22Rv1 (cell line): ENCODE measurements around the gene IL25.

Experiments
- H3K27ac ChIP-seq: fragments of 450-650 bp; 2 replicates; pipeline ENCODE4 v1.5.1; 2017
- ZFX ChIP-seq: fragments of 450-650 bp; IDR thresholded peaks from 2 replicates; pipeline ENCODE4 v1.6.1; 2017; ENCODE audit warnings: antibody characterized with exemption, borderline replicate concordance
- TF ChIP-seq, protein P1 (sequence below): fragments of 450-650 bp; IDR thresholded peaks from 2 replicates; pipeline ENCODE4 v1.5.1; 2017; ENCODE audit warnings: mild to moderate bottlenecking

Gene IL25

DNA sequence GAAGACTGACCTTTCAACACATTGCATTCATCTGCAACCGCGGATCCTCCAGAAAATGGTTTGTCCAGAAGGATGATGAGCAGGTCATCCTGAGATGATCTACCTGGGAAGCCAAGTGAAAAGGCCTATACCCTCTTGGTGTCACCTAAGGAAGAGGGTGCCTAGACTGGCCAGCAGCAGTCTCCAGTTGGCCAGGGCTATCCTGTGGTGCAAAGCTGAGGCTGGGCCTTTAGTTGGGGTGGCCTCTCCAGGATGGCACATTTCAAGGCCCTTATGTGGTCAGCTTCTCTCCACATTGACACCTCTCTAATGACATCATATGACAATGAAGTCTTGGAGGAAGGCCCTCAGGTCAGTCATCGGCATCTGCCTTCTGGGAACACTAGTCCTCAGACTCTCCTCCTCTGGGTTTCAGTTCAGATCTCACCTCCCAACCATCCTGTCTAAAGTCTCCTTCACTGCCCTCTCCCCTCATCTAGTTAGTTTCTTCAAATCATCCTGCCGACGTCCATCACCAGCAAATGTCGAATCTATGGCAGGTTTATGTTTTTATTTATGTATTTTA is 16.7 kb upstream of the IL25 start:
- TF ChIP-seq, protein P1, sequence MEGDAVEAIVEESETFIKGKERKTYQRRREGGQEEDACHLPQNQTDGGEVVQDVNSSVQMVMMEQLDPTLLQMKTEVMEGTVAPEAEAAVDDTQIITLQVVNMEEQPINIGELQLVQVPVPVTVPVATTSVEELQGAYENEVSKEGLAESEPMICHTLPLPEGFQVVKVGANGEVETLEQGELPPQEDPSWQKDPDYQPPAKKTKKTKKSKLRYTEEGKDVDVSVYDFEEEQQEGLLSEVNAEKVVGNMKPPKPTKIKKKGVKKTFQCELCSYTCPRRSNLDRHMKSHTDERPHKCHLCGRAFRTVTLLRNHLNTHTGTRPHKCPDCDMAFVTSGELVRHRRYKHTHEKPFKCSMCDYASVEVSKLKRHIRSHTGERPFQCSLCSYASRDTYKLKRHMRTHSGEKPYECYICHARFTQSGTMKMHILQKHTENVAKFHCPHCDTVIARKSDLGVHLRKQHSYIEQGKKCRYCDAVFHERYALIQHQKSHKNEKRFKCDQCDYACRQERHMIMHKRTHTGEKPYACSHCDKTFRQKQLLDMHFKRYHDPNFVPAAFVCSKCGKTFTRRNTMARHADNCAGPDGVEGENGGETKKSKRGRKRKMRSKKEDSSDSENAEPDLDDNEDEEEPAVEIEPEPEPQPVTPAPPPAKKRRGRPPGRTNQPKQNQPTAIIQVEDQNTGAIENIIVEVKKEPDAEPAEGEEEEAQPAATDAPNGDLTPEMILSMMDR: no peak
- no peak for TF ChIP-seq ZFX
- no peak overlapping the region for H3K27ac ChIP-seq

DNA sequence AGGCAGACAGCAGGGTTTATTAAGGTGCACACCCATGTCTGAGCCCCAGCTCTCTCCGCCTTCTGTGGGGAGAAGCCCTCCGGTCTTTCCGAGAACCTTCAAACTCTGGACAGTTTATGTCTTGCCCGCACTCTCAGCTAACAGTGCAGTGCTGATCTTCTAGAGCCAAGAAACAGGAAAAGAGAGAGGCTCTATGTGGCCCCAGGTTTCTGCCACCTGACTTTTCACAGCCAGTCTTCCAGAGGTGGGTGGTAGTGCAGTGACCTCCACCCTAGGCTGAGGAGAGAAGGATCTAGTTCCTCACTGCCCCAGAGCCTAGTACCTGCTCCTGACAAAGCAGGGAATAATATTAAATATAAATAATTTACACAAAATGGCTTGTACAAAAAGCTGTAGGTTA is 15.9 kb upstream of the IL25 start:
- TF ChIP-seq, protein P1: no peak

DNA sequence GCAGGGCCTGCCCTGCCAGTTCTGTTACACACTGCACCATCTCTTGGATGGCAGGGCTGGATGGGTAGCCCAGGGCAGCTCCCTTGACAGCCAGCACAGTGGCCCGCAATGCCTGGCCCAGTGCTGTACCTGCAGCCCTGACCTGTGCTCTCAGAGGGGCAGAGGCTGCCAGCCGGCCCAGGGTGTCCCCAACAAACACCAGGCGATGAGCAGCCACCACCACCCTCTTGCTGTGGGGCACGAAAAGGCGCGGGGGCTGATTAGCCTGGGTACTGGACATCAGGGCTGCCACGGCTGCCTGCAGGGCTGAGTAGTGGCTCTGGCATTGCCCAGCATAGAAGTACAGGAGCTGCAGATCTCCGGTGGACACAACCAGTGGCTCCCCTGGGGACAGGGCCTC is 15.3 kb upstream of the IL25 start:
- H3K27ac ChIP-seq: no peak overlapping the region
- TF ChIP-seq ZFX: no peak
- TF ChIP-seq, protein P1: no peak

More for the DNA sequence above, 15.9 kb upstream of the IL25 start:
- H3K27ac ChIP-seq: no peak overlapping the region

DNA sequence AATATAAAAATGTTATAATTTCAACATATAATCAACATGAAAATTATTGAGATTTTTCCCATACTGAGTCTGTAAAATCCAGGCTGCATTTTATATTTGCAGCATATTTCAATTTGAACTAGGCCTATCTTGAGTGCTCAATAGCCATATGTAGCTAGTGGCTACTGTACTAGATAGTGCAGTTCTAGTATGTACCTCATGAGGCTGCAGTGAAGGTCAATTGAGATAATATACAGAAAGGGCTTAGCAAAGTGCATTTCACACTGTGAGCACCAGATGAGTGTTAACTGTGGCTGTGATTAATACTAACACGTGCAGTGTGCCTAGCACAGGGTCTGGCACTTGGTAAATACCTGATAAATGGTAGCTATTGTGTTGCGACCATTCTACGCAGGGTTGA is 14.6 kb upstream of the IL25 start:
- no peak for TF ChIP-seq ZFX
- TF ChIP-seq, protein P1: no peak
- no peak overlapping the region for H3K27ac ChIP-seq

DNA sequence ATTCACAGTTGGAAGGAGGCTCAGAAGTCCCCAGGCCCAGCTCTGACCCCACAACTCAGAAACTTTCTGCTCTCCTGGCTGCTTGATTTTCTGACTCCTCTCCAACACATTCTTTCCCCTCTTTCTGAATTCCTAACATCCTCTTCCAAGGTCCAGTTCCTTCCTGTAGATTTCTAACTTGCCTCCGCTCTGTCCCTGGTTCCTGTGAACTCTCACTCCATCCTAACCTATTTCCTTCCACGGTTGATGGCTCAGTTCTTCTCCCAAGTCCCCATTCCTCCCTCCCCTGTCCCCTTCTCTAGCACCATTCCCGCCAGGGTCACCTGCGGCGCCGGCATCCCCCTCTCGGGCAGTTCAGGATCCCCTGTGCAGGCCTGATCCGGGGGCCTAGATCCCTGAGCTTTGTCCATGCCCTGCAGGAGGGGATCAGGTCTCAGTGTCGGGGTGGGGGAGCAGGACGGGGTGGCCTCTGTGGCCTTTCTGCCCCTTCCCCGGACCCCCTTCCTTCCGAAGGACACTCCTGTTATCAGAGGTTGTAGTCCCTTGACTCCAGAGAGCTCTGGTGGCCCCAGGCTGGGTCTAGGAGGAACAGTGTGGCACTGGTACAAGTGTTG is 13.9 kb upstream of the IL25 start:
- no peak overlapping the region for H3K27ac ChIP-seq
- TF ChIP-seq, protein P1: no peak
- no peak for TF ChIP-seq ZFX

DNA sequence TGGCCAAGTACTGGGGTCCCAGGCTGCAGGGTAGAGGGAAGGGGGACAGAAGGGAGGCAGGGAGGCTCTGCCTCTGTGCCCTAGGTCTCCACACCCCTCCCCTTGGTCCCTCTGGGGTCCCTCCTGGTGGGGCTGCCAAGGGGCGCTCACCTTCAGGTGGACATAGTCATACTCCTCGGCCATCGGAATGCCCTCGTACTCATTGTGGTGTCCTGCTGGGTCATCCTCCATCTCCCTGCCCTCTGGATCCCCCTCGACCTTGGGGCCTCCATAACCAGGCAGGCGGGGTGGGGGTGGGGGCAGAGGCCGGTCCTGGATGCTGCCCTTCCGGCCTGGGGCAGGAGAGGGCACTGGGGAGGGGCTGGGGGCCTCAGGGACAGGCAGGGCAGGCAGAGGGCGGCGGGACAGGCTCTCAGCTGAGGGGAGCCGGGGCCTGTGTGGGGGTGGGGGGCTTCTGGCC is 13.4 kb upstream of the IL25 start:
- H3K27ac ChIP-seq: no peak overlapping the region
- no peak for TF ChIP-seq ZFX
- TF ChIP-seq, protein P1: no peak

DNA sequence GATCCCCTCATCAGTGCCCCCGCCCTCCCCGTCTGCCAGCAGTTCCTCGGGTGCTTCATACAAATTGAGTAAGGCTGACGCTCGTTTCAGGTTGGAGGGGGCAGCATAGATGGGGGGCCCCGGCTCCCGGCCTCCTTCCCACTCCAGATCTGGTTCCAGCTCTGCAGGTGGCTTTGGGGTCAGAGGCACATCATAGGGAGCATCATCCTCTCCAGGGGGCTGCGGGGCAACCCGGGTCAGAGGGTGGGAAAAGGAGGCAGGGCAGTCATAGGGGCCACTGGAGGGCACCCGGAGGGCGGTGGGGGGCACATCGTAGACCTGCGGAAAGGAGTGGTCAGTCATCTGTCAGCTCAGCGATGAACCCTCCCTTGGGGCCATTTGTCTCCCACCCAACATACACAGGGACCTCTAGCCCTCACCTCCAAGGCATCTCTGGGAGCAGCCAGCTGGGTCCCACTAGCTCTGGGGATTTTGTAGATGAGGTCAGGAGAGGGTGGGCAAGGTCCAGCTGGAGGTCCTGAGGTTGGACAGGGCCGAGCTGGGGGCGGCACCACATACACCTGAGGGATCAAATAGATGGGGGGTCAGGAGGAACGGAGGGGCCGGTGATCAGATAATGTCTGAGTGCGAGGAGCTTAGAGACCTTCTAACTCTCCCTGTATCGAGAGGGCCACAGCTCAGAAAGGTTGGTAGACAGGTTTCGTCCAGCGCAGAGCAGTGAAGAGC is 12.7 kb upstream of the IL25 start:
- H3K27ac ChIP-seq: no peak overlapping the region
- TF ChIP-seq, protein P1: no peak
- TF ChIP-seq ZFX: no peak
